HL-60/S4 treated with retinoic acid at 250 ng/mL for 4 days and 3 days (cell line): ENCODE measurements around the gene LGR5.
"Not testable (repeated sequence)": the region's sequence is repeated elsewhere in the genome, so short reads cannot be mapped to it uniquely, and the experiment has no call there.

Experiments used
- in situ Hi-C: fragments of 300-500 bp; cut with MboI; formaldehyde crosslinking; loops from 2 replicates; pipeline ENCODE4 v1.7.0; 2022; ENCODE audit warnings: low sequenced_read_pairs

Gene LGR5

DNA sequence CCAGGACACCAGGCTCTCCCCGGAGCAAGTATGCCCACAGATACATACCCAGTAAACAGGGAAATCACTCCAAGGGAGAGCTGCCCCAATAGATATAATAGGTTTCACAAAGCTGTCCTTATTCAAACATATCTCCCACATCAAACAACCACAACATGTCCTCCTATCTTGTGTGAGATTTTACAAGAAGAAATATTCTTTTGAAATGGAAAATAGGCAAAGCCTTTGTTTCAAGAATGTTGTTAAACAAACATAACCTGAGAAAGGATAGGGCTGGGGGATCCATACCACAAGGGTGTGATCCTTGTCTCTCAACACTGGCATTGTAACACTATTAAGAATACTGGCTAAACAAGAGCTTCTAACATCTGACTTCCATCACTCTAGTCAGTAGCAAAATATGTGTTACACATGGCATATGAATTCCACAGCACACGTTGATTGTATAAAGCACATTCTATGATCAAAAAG lies 32.9 kb downstream of the LGR5 start:
- in situ Hi-C loops: no loop called here

DNA sequence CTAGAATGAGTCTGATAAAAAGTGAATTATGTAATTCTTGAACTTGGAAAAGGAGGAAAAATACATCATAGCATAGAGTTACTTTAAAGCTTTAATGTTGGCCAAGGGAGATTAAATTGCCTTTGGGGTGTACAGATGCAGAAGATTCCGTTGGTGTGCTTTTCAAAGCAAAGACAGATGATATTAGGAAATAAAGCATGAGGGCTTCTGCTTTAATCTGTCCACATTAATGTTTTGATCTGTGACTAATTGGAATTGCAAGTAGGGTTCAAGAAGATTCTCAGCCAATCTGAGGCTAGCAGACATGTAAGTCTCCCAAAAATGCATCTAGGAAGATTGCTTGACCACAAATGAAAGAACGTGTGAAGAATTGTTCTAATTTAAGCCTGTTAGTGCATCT lies 35.2 kb downstream of the LGR5 start:
- in situ Hi-C loops: no loop called here

DNA sequence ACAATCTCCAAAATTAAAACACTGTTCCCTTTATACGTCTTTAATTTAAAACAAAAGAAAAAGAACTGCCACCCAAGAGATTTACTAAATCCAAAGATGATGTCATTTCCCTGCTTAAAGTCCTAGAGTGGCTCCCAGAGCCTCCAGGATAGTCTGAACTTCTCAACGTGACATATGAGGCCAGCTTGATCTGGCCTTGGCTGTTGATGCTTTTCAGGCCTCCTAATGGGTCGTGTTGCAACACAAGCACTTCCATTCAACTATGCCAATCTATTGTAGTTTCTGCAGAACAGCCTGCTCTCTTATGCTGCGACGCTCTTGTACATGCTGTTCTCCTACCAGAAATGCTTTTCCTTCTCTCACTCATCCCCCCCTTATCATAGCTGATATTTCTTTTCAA lies 35.7 kb downstream of the LGR5 start:
- in situ Hi-C loops: no loop called here

DNA sequence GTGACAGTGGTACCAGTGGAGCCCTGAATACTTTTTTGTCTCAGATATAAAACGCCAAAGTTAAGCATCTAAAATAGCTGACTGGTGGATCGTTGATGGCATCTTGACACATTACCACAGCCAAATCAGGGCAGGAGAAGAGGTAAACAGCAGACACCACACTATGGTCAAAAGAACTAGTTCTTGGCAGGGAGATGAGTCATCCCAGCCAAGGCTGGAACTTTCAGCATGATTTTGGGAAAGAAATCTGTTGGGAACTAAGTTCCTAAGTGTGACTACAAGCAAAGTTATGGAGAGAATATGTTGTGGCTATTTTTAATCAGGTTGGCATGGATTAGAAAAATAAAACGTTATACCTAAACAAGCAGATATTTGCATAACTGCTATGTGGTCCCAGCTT lies 36.9 kb downstream of the LGR5 start:
- in situ Hi-C loops: no loop called here

DNA sequence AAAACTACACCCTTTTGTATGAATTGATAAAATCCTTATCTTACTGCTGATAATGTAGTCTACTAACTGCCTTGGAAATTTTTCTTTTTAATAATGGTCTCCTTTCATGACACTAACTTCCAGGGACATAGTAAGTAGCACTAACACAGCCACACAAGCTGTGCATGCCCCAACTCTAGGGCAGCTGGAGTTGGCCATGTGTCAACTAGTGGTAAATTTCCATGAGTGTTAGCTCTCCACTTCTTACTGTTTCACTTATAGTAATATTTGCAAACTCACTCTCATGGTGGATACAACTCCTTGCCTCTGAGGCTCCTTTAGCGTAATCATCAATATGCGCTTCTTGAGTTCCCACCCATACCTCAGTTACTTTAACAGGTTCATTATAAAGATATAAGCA lies 38.0 kb downstream of the LGR5 start:
- in situ Hi-C loops: no loop called here

DNA sequence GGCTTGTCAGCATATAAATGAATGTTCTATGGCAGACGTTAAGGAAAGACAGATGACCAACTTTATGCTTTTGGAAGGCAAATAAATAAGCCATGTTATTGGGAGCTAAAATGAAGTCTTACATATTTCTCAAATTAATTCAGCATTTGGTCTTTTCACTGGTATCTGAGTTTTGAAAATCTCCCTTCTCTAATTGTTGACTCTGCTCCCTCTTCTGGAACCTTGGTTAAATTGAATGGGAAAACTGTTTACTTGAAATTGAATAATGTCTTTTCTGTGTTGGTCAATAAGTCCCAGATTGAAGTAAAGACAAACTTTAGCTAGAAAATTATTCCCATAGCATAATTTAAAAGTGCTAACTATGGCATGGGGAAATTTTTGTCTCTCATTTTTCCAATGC lies 38.7 kb downstream of the LGR5 start:
- in situ Hi-C loops: no loop called here

DNA sequence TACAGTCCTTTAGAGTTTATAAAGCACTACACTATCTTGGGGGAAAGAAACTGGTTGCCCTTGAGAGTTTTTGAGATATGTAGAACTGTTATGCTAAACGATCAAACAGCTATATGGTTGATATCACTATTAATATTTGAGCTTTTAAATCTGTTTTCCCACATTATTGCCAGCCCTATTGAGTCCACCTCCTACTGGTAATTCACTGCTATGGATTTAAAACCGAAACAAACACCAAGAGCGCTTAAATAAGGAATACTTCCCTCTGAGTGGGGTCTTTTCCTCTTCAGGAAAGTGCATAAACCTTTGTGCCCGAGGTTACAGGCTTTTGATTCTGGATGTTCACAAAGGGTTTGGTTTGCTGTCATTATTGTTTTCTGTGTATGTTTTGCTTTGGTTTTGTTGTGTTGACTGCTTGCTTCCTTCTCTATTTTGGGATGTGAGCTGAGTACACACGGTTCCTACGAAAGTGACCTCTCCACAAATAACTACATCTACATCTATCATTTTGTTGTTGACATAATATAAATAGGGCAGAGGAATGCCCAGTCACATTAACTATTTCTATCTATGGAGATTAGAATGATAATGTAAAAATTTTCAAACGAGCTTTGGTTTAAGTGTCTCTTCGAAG lies 44.8 kb downstream of the LGR5 start:
- in situ Hi-C loops: no loop called here

DNA sequence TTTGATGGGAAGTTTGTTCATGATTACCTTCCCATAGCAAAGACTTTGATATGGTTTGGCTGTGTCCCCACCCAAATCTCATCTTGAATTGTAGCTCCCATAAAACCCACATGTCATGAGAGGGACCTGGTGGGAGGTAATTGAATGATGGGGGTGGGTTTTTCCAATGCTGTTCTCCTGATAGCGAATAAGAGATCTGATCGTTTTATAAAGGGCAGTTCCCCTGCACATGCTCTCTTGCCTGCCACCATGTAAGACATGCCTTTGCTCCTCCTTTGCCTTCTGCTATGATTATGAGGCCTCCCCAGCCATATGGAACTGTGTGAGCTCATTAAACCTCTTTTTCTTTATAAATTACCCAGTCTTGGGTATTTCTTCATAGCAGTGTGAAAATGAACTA lies 51.2 kb downstream of the LGR5 start:
- in situ Hi-C loops: not testable (repeated sequence)

DNA sequence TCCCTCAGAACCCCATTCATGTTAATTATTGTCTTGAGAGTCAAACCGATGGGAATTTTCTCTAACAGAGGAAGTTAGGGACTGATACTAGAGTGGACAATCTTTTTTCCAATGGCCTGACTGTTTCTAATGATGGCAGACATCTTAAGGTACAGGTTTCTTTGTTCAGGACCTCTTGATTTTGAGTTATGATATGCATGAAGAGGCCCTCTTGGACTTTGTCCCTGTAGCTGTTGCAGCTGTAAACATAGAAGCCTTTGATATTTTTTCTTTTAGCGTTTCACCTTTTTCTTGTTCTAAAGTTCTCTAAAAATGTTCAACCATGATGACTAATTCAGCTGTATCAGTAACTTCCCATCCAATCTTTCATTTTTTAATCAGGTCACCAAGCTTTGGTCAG lies 53.0 kb downstream of the LGR5 start:
- in situ Hi-C loops: no loop called here

DNA sequence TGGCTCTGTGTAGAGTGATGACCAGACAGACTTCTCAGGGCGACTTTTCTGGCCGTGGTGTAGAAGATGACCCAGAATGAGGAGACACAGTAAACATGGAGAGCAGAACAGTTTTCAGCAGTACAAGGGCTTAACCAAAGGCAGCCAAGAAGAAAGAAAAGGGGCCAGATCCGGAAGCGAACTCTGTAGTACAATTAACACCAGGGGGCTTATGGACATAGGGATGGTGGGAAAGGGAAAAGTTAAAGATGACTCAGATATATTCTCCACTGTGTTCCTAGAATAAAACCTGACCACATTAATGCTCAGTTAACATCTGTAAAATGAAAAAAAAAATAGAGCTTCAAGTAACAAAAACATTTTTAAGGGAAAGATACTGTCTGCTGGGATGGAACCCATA lies 60.2 kb downstream of the LGR5 start:
- in situ Hi-C loops: no loop called here

DNA sequence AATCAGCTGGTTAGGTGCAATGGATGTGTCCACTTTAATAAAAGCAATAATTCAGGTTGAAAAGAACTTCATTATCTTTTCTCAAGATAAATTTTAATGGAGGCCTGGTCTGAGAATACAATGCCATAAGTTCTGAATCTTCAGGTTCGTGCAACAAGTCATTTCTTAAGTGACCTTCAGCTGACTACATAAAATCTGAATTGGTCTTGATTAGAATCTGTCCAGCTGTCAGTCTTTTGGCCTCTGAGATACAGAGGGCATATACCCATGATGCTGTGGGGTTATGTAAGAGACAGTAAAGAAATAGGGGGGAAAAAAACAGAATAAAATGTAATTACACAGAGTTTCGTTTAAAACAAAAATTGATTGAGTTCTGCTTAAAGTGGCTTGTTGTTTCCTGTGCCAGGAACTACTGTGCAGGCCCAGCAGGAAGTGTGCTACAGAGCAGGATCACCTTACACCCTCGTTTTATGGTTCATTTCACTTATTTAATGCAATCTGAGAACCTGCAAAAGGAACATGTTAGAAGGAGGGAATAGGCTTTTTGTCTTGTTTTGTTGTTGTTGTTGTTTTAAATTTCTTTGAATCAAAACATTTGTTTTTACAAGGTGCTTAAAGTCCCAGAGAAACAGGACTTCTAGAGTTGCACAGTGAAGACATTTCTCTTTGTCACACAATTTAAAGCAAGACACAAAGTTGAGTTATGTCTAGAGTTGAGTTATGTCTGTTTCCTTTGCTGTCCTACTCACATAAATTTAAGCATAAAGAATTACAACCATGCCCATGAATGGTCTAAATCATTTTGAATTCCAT lies 64.2 kb downstream of the LGR5 start:
- in situ Hi-C loops: no loop called here

DNA sequence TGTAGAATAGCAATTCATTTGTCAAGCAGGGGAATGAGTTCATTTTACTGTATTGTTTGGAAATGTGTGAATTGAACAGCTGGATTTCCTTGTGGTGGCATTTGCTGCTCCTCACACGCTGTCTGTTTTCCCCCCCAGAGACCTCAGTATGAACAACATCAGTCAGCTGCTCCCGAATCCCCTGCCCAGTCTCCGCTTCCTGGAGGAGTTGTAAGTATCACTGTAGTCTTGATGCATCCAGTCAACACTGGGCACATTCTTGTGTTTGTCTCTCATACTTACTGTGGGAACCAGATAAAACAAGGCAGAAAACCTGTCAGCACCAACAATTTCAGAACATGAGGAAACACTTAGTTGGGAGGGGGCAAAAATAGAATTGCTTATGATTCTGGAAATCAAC lies 64.9 kb downstream of the LGR5 start:
- in situ Hi-C loops: no loop called here

DNA sequence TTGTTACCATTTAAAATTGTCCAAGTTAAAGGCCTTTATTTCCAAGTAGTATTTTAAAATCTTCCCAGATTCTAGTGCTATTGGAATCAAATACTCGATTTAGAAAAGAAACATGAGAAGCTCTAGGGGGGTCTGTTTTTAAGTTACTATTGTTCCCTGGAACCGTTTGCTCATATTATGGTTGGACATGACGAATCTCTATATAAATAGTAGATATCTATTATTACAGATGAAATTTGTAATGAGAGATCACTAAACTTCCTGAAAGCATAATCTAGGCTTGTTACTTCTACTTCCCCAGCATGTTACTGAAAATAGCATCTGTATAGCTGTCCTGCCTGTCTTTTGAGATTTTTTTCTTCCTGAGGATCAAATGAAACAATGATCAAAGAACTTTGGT lies 70.1 kb downstream of the LGR5 start:
- in situ Hi-C loops: no loop called here

DNA sequence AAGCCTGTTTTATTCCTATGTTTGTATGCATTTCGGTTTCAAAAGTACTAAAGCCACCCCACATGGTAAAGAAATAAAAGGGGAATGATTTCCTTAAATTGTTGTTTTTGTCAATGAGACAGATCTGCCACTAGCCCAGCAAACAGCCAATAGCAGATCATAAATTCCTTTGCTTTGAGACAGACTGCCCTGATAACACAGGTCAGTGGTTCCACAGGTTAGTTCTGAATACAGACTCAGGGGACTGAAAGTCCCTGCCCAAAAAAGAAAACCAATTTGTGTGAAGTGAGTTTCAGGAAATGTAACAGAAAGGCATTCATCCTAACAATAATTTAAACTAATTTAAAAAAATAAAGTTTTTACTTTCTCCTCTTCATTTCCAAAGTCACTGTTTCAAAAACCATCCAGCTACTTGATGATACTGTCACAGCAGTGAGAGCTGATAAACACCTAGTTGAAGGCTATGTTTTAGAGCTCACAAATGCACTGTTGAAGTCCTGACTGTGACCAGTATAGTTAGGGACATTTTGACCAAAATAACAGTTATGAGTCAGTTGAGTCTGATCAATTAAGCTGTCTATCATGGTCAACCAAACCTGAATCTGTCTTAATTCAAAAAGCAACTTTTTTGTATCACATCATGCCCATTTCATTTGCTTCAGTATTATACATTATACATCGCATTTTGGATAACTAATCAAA lies 77.7 kb downstream of the LGR5 start:
- in situ Hi-C loops: no loop called here

DNA sequence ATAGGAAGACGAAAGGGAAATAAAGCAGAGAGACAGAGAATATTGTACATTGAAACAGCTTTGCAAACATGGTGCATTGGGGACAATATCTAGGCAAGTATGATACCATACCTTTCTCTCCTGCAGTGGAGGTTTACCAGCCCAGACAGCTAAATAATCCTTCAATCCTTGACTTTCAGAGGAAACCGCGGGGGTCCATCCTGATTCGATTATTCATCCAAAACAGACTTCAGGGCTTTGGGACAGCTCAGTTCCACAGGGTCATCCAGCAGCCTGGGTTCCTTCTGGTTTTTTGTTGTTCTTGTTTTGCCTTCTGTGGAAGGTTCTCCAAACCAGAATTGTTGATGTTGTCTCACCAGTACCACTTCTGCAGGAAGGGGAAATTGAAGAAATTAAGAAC lies 81.5 kb downstream of the LGR5 start:
- in situ Hi-C loops: no loop called here

DNA sequence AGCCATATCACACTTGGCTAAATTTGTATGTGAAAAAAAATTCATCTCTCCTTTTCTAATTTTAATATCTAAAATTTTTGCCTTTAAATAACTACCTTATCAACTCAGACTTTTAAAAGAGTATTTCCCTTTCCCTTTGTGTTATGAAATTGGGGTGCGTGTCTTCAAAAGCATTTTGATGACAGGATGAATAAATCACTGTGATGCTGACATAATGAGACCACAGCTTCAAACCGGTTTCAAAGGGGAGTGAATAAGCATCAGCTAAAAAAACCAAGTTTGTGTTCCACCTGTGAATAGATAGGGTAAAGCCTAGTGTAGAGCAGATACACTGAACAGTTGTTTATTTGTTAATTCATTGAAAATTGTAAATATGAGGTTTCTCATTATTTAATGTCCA lies 85.0 kb downstream of the LGR5 start:
- in situ Hi-C loops: no loop called here

DNA sequence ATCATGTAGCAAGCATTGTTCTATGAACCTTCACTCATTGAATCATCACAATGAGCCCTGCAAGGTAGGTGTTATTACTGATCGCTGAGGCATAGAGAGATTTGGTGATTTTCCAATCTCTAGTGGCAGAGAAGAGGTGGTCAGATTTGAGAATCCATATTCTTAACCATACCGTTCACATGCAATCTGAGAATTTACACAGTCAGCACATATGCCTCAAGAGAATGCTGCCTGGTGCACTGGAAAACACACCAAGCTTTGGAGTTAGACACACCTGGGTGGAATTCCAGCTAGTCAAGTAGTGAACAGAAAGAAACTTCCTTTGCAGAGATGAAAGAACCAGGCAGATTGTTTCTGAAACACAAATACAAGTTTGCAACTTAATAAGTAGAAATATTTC lies 94.1 kb downstream of the LGR5 start:
- in situ Hi-C loops: no loop called here

DNA sequence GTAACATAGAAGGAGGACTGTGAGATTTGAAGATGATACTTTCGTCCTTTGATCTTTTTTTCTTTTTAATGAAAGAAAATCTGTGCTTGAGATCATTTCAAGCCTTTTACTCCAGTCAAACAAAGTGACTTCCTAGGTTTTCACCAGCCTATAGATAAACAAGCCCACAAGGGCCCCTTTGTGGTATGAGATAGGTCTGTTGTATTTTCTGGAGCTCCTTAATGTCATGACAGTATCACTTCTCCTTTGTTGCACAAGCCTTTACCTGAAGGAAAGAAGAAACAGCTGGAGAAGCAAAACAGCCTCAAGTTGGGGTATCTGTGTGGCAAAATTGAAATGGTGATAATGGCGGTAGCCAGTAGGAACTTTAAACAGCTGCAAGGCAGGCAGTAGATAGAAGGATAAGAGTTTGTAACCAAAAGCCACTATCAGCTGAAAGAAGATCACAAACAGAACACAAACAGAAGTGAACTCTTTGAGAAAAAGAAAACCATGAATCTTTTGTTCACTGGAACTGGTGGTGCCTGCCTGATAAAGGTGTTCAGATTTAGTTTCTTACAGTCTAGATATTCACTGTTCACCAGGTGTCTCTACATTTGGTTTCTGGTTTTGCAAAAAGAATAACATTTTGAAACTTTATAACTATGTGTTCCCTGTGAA lies 96.8 kb downstream of the LGR5 start:
- in situ Hi-C loops: no loop called here

DNA sequence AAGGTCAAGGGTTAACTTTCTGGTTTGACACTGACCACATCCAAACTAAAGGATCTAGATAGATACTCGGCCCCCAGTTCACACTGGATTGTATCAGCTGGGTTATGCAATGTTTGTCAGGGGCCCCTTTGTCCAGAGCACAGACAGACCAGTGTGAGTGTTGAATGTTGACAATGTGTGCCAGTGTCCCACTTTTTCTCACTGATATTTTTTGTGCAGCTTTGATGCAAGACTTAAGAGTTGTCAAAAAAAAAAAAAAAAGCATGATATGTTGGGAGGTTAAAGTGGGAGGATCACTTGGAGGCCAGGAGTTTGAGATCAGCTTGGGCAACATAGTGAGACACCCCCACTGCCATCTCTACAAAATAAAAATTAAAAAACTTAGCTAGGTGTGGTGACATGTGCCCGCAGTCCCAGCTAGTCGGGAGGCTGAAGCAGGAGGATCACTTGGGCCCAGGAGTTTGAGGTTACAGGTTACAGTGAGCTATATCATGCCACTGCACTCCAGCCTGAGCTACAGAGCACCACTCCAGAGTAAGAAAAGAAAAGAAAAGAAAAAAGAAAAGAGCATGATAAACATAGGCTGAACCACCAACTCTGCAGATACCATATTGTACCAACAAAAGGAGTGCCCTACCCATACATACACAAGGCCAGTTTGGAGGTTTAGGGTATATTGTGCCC lies 97.5 kb downstream of the LGR5 start:
- in situ Hi-C loops: no loop called here

DNA sequence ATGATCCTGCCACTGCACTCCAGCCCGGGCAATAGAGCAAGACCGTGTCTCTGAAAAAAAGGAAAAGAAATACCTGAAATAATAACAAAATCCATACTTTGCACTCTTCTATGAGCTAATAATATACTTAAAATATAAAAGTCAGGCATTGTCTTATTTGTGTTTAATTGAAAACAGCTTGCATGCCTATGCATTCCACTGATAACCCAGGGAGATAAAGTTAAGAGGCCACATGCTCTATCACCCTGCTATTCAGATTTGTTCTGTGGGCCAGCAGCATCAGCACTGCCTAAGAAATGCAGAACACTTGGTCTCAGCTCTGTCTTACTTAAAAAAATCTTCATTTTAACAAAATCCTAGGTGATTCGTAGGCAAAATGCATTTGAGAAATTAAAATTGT lies 99.2 kb downstream of the LGR5 start:
- in situ Hi-C loops: no loop called here

DNA sequence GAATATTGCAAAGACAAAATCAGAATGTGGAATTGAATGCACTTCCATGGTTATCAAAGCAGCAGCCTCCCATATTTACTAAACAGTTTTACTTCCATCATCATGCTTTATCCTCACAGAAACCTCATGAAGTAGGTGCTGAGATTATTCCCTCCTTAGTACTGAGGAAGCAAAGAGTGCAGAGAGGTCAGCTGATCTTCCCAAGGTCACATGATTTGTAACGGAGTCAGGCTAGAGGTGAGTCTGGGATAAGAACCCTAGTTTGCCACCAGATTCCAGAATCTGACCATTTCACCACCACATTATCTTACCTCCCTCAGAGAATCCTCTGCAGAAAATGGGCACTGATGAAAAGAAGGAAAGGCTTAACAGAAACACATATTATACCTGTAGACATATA lies 102.0 kb downstream of the LGR5 start:
- in situ Hi-C loops: no loop called here
